Measurements from ENCODE around the gene GOLGA6L6. TPM values are rescaled to one million over a fixed set of nuclear protein-coding genes. Genes with fewer than 3 reads are reported as not detected.
"Not testable (repeated sequence)": the region's sequence is repeated elsewhere in the genome, so short reads cannot be mapped to it uniquely, and the experiment has no call there.

The GOLGA6L6 gene, protein sequence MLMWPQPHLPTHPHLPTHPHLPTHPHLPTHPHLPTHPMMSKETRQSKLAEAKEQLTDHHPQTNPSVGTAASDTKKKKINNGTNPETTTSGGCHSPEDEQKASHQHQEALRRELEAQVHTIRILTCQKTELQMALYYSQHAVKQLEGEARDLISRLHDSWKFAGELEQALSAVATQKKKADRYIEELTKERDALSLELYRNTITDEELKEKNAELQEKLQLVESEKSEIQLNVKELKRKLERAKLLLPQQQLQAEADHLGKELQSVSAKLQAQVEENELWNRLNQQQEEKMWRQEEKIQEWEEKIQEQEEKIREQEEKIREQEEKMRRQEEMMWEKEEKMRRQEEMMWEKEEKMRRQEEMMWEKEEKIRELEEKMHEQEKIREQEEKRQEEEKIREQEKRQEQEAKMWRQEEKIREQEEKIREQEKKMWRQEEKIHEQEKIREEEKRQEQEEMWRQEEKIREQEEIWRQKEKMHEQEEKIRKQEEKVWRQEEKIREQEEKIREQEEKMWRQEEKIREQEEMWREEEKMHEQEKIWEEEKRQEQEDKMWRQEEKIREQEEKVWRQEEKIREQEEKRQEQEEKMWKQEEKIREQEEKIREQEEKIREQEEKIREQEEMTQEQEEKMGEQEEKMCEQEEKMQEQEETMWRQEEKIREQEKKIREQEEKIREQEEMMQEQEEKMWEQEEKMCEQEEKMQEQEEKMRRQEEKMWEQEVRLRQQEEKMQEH
- total RNA-seq (ENCODE audit: low replicate concordance) = not detected in 2 replicates

DNA sequence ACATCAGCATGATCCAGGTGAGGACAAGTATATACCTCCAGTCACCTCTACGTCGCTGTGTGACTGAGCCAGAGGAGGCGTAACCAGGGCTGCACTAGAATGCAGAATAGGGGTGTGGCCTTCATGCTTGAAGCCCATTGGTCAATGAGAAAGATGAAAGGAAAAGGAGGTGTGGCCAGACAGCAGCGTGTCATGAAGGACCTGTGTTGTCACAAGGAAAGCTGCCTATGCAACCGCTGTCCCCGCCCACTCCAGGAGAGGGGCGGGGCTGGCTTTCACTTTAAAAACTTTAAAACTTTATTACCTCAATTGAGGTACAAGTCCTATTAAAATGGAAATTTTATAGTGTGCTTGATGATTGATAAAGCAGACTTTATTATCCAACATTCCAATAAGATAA lies at the start of gene GOLGA6L6:
Gene GOLGA6L6, minus strand, starts transcription at position 101 of the 400 bp plus-strand sequence. Its CDS starts 91 bp downstream, at position 10.
- not testable (repeated sequence) for DNase-seq (ENCODE audit: low read depth); H3K4me3 ChIP-seq (ENCODE audit: low read depth, low read length)

DNA sequence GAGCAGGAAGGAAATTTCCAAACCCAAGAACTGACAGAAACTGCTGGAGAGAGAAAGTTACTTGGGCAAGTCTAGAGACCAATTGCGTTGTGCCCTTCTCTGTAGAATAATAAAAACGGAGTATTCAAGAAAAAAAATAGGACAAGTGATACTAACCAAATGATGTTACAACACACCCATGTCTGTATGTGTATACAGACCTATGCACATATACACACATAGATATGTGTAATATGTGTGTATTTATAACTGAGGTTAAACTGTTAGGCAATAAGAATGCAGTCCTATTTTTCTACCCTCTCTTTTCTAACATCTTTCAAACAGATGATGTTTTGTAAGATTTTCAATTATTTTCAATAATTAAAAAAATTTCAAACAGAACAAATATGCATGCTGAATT lies 48.5 kb upstream of the GOLGA6L6 start:
- not testable (repeated sequence) for H3K4me3 ChIP-seq (ENCODE audit: low read depth, low read length); DNase-seq (ENCODE audit: low read depth)

DNA sequence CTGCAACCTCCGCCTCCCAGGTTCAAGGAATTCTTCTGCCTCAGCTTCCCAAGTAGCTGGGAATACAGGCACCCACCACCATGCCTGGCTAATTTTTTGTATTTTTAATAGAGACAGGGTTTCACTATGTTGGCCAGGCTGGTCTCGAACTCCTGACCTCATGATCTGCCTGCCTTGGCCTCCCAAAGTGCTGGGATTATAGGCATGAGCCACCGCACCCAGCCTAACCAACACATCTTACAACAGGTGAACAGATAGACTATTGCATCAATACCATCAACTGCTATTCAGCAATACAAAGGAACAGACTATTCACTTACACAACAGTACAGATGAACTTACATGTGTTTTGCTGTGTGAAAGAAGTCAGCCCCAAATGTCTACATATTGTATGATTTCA lies 45.2 kb upstream of the GOLGA6L6 start:
- H3K4me3 ChIP-seq (ENCODE audit: low read depth, low read length); DNase-seq (ENCODE audit: low read depth): not testable (repeated sequence)

DNA sequence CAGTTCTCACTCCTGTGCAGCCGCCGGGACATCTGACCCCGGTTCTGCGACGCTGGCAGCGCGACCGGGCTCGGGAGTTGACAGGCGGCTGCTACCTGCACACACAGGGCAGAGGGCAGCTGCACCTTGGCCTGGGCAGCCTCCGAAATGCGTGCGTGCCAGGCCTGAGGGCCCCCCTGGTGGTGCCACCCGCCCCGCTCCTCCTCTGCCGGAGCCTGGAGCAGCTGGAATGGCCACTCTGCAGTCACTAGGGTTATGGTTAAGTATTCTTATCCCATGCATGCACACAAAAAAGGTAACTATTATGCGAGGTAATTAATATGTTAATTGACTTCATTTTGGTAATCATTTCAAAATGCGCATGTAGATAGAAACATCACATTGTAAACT lies 41.1 kb upstream of the GOLGA6L6 start:
- H3K4me3 ChIP-seq (ENCODE audit: low read depth, low read length); DNase-seq (ENCODE audit: low read depth): not testable (repeated sequence)

DNA sequence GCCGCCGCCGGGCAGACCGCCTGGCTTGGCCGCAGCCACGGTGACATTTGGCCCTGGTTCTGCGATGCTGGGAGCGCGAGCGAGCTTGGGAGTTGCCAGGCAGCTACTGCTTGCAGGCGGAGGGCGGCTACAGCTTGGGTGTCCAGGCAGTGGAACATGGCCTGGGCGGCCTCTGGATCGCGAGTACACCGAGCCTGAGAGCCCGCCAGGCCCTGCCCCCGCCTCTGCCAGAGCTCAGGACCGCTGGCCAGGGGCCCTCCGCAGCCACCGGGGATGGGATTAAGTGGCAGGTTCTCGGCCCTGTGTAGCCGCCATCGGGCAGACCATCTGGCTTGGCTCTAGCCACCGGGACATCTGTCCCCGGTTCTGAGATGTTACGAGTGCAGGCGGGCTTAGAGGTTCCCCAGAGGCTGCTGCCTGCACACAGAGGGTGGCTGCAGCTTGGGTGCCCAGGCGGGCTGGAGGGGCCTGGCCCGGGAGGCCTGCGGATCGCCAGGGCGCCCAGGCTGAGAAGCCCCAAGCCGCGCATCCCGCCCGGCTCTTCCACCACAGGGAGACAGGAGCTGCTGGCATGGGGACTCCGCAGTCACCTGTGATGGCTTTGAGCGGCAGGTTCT lies 40.6 kb upstream of the GOLGA6L6 start:
- H3K4me3 ChIP-seq (ENCODE audit: low read depth, low read length); DNase-seq (ENCODE audit: low read depth): not testable (repeated sequence)

DNA sequence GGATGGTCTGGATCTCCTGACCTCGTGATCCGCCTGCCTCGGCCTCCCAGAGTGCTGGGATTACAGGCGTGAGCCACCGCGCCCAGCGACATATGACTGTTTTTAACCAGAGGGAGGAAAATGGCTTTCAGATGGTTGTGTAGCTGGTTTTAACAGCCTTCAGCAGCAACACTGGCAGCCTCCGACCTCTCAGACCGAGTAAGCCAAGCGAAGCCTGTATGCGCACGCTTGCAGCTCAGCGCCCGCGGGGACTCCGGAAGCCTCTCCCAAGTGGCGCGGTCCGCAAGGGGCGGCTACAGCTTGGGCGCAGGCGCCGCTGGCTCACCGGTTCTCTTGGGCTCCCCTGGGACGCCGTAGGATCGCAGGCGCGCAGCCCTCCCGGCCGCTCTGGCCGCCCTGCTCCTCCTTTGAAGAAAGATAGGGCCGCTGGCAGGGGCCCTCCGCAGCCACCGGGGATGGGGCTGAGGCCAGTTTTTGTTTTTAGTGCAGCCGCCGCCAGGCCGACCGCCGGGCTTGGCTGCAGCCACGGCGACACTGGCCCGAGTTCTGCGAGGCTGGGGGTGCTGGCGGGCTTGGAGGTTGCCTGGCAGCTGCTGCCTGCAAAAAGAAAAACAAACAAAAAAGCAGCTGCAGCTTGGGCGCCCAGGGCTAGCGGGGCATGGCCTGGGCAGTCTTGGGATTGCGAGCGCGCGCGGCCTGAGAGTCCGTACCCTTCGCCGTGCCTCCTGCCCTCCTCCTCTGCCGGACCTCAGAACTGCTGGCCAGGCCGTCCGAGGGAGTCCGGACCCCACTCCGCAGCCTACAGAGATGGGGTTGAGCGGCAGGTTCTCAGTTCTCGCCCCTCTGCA lies 39.9 kb upstream of the GOLGA6L6 start:
- H3K4me3 ChIP-seq (ENCODE audit: low read depth, low read length) = not testable (repeated sequence)

DNA sequence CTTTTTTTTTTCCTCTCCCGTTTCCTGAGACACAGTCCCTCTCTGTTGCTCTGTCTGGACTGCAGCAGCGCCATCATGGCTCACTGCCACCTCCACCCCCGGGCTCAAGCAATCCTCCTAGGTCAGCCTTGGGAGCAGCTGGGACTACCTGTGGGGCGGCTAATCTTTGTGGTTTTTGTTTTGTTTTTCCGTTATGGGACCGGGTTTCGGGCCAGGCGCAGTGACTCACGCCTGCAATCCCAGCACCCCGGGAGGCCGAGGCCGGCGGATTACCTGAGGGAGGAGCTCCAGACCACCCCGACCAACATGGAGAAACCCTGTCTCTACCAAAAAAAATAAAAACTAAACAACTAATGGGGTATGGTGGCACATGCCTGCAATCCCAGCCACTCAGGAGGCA lies 38.1 kb upstream of the GOLGA6L6 start:
- H3K4me3 ChIP-seq (ENCODE audit: low read depth, low read length); DNase-seq (ENCODE audit: low read depth): not testable (repeated sequence)

More for the DNA sequence above, 39.9 kb upstream of the GOLGA6L6 start:
- DNase-seq (ENCODE audit: low read depth) = not testable (repeated sequence)

DNA sequence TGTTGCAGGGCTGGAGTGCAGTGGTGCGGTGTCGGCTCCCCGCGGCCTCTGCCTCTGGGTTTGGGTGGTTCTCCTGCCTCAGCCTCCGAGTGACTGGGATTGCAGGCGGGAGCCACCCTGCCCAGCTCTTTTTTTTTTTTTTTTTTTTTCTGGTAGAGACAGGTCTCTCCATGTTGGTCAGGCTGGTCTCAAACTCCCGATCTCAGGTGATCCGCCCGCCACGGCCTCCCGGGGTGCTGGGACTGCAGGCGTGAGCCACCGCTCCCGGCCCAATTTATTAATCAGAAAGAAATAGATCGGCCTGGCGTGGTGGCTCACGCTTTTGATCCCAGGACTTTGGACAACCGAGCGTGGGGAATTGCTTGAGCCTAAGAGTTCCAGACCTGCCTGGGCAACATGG lies 9.7 kb upstream of the GOLGA6L6 start:
- not testable (repeated sequence) for H3K4me3 ChIP-seq (ENCODE audit: low read depth, low read length); DNase-seq (ENCODE audit: low read depth)

DNA sequence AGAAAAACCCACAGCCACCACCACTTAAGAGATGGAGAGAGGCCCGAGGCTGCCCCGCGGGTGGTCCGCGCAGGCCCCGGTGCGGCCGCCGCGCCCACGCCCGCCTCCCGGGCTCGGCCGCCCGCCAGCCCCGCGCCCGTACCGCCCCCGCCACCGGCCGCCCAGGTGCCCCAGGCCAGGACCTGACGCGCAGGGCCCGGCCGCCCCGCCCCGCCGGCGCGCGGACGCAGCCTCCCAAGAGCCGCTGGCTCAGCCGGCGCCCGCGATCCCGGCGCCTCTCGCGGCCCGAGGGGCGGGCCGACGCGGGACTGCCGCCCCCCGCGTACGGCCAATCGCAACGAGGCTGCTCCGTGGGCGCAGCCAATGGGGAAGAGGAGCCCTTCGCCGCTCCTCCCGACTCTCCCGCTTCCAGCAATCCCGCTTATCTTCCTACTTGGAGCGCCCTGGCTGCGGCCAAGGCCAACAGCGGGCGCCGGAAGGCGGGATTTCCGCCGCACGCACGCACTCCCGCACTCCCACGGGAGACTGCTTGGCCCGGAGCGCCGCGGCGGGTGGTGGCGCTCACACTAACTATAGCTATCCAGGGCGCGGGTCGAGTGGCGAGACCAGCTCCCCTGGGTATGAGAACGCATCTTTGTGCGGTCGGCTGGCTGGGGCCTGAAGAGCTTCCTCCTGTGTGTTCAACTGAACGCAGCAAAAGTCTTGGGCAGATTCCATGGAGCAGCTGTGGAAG lies 35.5 kb downstream of the GOLGA6L6 start:
- not testable (repeated sequence) for H3K4me3 ChIP-seq (ENCODE audit: low read depth, low read length); DNase-seq (ENCODE audit: low read depth)

DNA sequence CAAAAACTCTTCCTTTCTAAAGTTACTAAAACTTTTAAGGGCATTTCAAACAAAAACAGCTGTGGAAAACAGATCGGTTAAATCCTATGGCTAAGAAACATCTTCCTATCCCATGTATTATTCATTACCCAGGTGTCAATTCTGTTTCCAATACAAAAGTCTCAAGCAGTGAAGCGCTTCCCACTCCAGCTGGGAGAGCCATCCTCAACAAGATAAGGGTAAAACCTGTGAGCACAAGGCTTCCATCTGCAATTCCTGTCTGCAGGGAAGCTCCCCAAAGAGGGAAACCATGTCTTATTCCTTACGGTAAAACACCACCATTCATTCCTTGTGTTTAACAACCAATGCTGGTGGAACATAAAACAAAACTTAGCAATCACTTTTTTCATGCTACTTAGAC lies 38.8 kb downstream of the GOLGA6L6 start:
- not testable (repeated sequence) for DNase-seq (ENCODE audit: low read depth); H3K4me3 ChIP-seq (ENCODE audit: low read depth, low read length)

DNA sequence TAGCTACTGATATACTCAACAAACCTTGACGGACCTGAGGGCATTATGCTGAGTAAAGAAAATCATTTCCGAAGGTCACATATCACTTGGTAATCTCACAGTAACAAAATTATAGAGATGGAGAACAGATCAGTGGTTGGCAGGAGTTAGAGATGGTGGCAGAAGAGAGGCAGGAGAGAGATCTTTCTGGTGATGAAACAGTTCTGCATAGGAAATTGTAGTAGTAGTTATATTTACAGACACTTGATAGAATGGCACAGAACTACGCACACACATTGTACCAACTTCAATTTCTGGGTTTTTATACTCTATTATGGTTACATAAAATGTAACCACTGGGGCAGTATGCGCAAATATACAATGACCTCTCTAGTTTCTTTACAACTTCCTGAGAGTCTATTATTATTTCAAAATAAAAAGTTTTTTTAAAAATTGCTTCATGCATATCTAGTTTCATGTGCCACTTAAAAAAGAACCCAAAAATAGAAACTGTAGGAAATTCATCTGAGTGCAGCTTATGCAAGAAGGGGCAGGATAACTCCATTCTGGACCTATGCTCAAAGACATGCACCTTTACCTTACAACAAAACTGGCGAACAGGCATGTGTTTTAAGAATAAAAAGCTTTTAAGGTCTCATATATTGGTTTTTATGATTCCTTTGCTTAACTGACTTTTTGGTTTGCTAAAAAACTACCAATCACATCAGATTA lies 39.9 kb downstream of the GOLGA6L6 start:
- H3K4me3 ChIP-seq (ENCODE audit: low read depth, low read length); DNase-seq (ENCODE audit: low read depth): not testable (repeated sequence)

DNA sequence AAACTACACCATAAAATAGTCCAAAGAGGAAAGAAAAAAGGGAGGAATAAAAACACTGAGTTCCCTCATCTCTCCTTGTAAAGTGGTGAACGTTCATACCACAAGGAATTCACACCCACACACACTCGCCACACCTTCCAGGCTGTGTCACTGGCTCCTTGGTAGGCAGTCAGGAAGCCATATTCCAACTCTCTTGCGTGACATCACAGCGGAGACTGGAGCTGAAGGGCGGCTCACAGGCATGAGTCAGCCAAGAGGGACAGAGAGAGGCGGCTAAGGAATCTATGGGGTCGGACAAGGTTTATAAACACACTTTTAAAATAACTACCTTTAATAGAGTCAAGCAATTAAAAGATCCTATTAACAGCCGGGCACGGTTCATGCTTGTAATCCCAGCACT lies 43.8 kb downstream of the GOLGA6L6 start:
- DNase-seq (ENCODE audit: low read depth) = not testable (repeated sequence)

DNA sequence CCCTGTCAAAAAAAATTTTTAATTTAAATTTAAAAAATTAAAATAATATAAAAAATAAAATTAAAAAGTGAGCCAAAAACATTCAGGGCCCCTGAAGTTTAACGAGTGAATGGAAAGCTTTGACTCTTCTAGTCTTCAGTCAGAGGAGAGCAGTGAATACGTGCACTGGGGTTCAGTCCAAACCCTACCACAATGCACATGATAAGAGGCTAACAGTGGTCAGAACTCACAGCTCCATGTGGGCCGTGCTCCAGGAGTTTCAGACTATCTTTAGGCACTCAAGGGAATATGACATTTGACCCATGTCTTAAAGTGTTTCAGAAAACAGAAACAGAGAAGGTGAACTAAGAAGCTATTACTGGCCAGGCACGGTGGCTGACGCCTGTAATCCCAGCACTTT lies 48.6 kb downstream of the GOLGA6L6 start:
- DNase-seq (ENCODE audit: low read depth); H3K4me3 ChIP-seq (ENCODE audit: low read depth, low read length): not testable (repeated sequence)

More for the DNA sequence above, 43.8 kb downstream of the GOLGA6L6 start:
- H3K4me3 ChIP-seq (ENCODE audit: low read depth, low read length) = not testable (repeated sequence)

DNA sequence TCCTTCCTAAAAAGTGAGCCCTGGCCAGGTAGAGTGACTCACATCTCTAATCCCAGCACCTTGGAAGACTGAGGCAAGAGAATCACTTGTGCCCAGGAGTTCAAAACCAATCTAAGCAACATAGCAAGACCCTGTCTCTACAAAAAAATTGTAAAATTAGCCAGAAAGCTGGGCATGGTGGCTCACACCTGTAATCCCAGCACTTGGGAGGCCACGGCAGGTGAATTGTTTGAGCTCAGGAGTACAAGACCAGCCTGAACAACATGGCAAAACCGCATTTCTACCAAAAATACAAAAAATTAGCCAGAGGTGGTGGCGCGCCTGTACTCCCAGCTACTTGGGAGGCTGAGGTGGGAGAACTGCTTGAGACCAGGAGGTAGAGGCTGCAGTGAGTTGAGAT lies 49.0 kb downstream of the GOLGA6L6 start:
- not testable (repeated sequence) for H3K4me3 ChIP-seq (ENCODE audit: low read depth, low read length); DNase-seq (ENCODE audit: low read depth)

DNA sequence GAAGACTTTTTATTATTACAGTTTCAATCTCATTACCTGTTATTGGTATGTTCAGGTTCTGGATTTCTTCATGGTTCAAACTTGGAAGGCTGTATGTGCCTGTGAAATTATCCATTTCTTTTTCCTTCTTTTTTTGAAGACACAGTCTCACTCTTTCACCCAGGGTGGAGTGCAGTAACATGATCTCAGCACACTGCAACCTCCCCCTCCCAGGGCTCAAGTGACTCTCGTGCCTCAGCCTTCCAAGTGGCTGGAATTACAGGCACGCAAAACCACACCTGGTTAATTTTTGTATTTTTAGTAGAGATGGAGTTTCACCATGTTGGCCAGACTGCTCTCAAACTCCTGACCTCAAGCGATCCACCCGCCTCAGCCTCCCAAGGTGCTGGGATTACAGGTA lies 52.3 kb downstream of the GOLGA6L6 start:
- not testable (repeated sequence) for H3K4me3 ChIP-seq (ENCODE audit: low read depth, low read length); DNase-seq (ENCODE audit: low read depth)

Measured in fibroblast of the aortic adventitia (primary cell).